KOPT-K1 (cell line): ENCODE measurements around the gene ISOC2.
"Not testable (repeated sequence)": the region's sequence is repeated elsewhere in the genome, so short reads cannot be mapped to it uniquely, and the experiment has no call there.

Experiments
- H3K27ac ChIP-seq: fragments of 200-600 bp; sonication (generic); 2 replicates; pipeline ENCODE4 v1.5.1; 2016; ENCODE audit warnings: antibody characterized with exemption, mild to moderate bottlenecking, low read depth, low read length; ENCODE audit not compliant: poor library complexity, severe bottlenecking
- H3K36me3 ChIP-seq: fragments of 200-600 bp; sonication (generic); 2 replicates; pipeline ENCODE4 v1.5.1; 2017; ENCODE audit warnings: antibody characterized with exemption, mild to moderate bottlenecking, low read length, moderate library complexity; ENCODE audit not compliant: insufficient read depth
- H3K9me3 ChIP-seq: fragments of 200-600 bp; sonication (generic); 2 replicates; pipeline ENCODE4 v1.5.1; 2017; ENCODE audit warnings: antibody characterized with exemption, low read length, mild to moderate bottlenecking; ENCODE audit not compliant: insufficient read depth, poor library complexity, severe bottlenecking

The ISOC2 gene

DNA sequence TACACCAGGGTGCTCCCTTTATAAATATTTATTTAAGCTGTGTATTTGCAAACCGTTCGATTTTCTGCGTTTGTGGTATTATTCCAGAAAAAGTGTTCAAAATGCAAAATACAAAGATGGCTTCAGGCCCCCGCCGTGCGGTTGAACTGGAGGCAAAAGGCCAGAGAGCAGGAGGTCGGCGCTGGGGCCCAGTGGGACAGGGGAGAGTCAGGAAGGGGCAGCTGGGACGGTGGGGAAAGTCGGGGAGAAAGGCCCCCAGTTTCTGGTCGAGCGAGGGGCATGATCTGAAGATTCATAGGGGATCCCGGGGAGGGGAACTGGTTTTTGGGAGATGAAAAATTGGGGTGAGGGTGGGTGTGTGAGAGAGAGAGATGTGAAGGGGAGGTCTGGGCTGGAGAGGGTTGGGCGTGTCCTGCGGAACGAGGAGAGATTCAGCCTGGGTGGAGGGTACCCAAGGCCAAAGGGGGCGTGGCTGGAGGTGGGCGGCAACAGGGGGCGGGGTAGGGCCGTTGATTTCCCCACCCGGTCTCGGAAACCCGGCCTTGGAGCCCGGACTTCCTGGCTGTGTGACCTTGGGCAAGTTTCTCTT lies 678 bp downstream of the ISOC2 start:
- H3K9me3 ChIP-seq: no peaks in the 10 kb centered on the region
- H3K27ac ChIP-seq: peak overlapping the region; percentile 85
- peaks cover 1% of the 10 kb centered on the region; the same call in 1 of the 2 replicates for H3K36me3 ChIP-seq

DNA sequence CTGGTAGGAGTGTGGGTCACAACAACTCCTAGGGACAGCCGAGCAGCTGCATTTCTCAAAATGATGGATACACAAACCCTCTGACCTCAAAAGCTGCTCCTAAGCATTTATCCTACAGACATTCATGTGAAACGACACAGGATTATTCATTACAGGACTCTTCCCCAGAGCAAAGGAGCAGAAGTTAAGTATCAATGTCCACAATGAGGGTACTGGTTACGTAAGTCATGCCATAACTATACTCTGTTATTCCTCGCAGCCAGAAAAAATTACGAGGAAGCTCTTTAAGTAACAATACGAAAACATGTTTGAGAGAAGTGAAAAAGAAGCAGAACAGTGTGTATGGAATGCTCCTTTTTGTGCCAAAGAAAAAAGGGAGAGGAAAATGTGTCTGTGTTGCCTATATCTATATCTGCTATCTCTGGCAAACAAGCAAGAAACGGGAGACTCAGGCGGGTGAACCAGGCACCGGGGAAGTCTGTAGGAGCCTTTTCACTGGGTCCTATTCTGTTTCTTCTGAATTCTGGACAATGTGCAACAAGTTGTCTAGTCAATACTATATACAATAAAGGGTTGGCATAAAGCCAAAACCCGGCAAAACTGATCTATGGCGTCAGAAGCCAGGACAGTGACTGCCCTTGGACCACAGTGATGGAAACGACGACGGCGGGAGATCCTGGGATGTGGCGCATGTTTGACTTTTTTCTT lies 1.3 kb downstream of the ISOC2 start:
- Histone ChIP-seq H3K27ac (no peak overlapping the region), H3K9me3 (no peaks in the 10 kb centered on the region), H3K36me3 (peaks cover 8% of the 10 kb centered on the region; the same call in 1 of the 2 replicates)

- no peak overlapping the region for H3K27ac ChIP-seq
- H3K36me3 ChIP-seq: peaks cover 8% of the 10 kb centered on the region; the same call in 1 of the 2 replicates
- H3K9me3 ChIP-seq: no peaks in the 10 kb centered on the region
Measured at GRCh38 chr19:55459551-55459949, 1.9 kb downstream of the ISOC2 start.

GRCh38 chr19:55457683-55458457 lies 3.6 kb downstream of the ISOC2 start:
- H3K27ac ChIP-seq: no peak overlapping the region
- peaks cover 8% of the 10 kb centered on the region; the same call in 1 of the 2 replicates for H3K36me3 ChIP-seq
- no peaks in the 10 kb centered on the region for H3K9me3 ChIP-seq

GRCh38 chr19:55456347-55456746 lies 5.1 kb downstream of the ISOC2 start:
- Histone ChIP-seq H3K27ac (no peak overlapping the region), H3K9me3 (no peaks in the 10 kb centered on the region), H3K36me3 (peaks cover 8% of the 10 kb centered on the region; the same call in 1 of the 2 replicates)

GRCh38 chr19:55455576-55456235 lies 5.7 kb downstream of the ISOC2 start:
- Histone ChIP-seq H3K9me3 (no peaks in the 10 kb centered on the region), H3K36me3 (peaks cover 8% of the 10 kb centered on the region; the same call in 1 of the 2 replicates), H3K27ac (no peak overlapping the region)

DNA sequence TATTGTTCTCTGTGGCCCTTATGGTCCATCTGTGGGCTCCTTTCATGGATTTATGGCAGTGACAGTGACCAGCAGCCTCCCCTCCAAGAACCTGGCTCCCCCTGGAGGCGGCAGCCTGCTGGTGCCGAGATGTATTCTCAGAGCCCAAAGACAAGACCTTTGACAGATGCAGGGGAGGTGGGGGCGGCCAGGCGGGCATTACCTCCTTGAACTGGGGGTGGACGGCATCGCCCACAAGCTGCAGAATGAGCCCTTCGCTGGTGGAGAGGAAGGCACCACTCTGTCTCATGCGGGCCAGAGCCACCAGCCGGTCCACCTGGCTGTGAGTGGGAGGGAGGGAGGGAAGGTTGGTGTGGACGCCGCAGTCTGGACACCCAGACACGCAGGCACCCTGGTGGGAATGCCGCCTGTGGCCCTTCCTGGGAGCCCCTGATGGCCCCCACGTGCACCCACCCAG lies 6.6 kb downstream of the ISOC2 start:
- Histone ChIP-seq H3K27ac (no peak overlapping the region), H3K36me3 (peaks cover 8% of the 10 kb centered on the region; the same call in 1 of the 2 replicates), H3K9me3 (no peaks in the 10 kb centered on the region)

DNA sequence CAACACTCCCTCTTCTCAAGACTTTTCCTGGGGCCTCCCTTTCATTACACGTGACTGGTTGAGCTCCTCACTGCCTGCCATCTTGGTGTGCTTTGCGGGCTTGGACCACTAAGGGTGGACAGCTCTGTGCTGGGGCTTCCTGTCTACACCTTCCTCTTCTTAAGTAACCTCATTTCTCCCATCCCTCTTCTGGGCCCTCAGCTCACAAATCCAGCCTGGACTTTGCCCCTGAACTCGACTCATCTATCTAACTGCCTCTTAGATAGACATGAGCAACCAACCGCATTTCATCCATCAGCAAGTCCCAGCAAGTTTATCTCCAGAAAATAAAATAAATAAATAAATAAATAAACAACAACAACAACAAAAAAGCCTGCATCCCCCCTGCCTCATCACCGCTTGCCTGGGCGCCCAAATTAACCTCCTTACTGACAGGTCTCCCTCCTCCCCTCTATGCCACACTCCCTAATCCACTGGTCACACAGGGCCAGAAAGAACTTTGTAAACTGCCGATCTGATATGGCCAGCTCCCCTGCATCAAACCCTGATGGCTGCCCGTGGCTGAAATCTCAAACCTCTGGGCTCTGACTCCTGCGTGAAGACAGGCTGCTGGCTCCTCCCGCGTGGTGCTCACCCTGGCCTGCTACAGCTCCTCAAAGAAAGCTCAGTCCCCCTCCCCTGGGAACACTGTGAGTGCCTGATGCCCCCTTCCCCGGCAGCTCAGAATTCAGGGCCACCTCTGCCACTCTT lies 7.8 kb downstream of the ISOC2 start:
- no peaks in the 10 kb centered on the region for H3K9me3 ChIP-seq
- peaks cover 8% of the 10 kb centered on the region; the same call in 1 of the 2 replicates for H3K36me3 ChIP-seq
- H3K27ac ChIP-seq: no peak overlapping the region

- Histone ChIP-seq H3K36me3 (peaks cover 8% of the 10 kb centered on the region; the same call in 1 of the 2 replicates), H3K27ac (no peak overlapping the region), H3K9me3 (no peaks in the 10 kb centered on the region)
Measured at GRCh38 chr19:55452749-55453346, 8.6 kb downstream of the ISOC2 start.

DNA sequence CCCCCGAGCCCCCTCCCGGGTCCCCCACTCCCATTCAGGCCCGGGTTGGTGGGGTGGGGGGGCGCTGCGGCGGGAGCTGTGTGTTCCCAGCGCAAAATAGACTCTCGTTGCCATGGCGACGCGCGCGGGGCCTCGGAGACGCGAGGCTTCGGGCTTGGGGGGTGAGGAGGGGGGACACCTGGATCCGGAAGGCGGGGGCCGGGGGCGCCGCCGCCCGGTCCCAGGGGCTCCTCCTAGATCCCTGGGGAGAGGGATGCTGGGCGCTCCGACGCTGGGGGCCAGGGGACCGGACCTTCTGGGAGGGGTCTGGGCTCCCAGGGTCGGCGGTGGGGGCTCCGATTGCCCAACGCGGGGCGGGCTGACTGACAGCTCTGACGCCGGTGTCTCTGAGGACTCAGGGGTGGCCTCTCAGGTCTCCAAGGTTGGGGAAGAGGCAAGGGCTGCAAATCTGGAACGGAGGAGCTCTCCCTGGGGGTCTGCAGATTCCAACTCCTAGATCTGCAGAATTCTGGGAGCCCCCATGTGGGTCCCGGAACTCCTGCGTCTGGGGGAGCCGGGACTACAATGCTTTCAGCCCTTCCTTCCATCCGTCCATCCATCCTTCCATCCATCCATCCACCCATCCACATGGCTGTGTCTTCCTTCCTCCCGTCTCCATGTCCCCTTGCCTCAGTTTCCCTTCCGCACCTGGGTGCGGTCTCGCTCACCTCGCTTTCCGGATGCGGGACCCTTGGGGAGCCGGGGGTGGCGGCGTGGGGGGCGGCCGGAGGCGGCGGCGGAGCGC lies 9.3 kb downstream of the ISOC2 start:
- H3K27ac ChIP-seq: no peak overlapping the region
- H3K9me3 ChIP-seq: no peaks in the 10 kb centered on the region
- peaks cover 8% of the 10 kb centered on the region; the same call in 1 of the 2 replicates for H3K36me3 ChIP-seq

GRCh38 chr19:55451163-55451964 lies 10.1 kb downstream of the ISOC2 start:
- no peak overlapping the region for H3K27ac ChIP-seq
- peaks cover 8% of the 10 kb centered on the region; the same call in 1 of the 2 replicates for H3K36me3 ChIP-seq
- H3K9me3 ChIP-seq: no peaks in the 10 kb centered on the region

DNA sequence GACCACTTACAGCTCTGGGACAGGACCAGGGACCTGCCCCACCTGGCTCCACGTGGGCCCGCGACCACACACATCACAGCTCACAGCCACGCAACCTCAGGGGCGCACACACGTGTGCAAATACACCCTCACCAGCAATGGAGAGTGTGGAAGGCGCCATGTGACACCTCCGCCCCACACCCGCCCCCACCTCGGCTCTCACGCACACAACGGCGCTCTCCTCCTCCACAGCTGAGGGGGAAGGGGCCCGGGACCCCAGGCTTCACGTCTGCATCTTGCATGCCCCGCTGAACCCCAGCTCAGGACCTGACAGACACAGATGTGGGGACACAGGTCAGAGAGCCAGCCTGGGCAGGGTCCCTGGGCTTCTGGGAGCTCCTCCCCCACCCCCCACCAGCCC lies 12.0 kb downstream of the ISOC2 start:
- no peaks in the 10 kb centered on the region for H3K9me3 ChIP-seq
- H3K36me3 ChIP-seq: no peaks in the 10 kb centered on the region
- H3K27ac ChIP-seq: no peak overlapping the region

GRCh38 chr19:55448175-55448490 lies 13.3 kb downstream of the ISOC2 start:
- H3K27ac ChIP-seq, H3K36me3 ChIP-seq, H3K9me3 ChIP-seq: not testable (repeated sequence)
